HepG2 (cell line): ENCODE measurements around the gene UQCRHL. TPM values are rescaled to one million over a fixed set of nuclear protein-coding genes. Genes with fewer than 3 reads are reported as not detected.

Source experiments
- ARNT ChIP-seq: fragments of 450-650 bp; IDR thresholded peaks from 2 replicates; pipeline ENCODE4 v1.6.1; 2017
- CREBL2 ChIP-seq: sonication (generic); formaldehyde crosslinking; IDR thresholded peaks from 2 replicates; pipeline ENCODE4 v1.8.1; 2023; ENCODE audit warnings: missing genetic modification reagents, mild to moderate bottlenecking, borderline replicate concordance
- CSRNP1 ChIP-seq: sonication (generic); formaldehyde crosslinking; IDR thresholded peaks from 2 replicates; pipeline ENCODE4 v1.8.1; 2023; ENCODE audit warnings: mild to moderate bottlenecking, missing genetic modification reagents
- GTF2F1 ChIP-seq: fragments of 150-350 bp; IDR thresholded peaks from 2 replicates; pipeline ENCODE4 v1.6.1; 2014; ENCODE audit warnings: low read length
- KLF15 ChIP-seq: sonication (generic); formaldehyde crosslinking; IDR thresholded peaks from 2 replicates; pipeline ENCODE4 v1.8.1; 2023; ENCODE audit warnings: borderline replicate concordance, mild to moderate bottlenecking, inconsistent platforms, missing genetic modification reagents, mixed read lengths
- MEF2D ChIP-seq: sonication (generic); formaldehyde crosslinking; IDR thresholded peaks from 2 replicates; pipeline ENCODE4 v1.5.1; 2020; ENCODE audit warnings: mild to moderate bottlenecking, missing genetic modification reagents
- MIXL1 ChIP-seq: IDR thresholded peaks from 2 replicates; pipeline ENCODE4 v1.6.1; 2016
- MLXIP ChIP-seq: sonication (generic); formaldehyde crosslinking; IDR thresholded peaks from 2 replicates; pipeline ENCODE4 v1.9.0; 2021; ENCODE audit warnings: missing genetic modification reagents, borderline replicate concordance
- MTA1 ChIP-seq: sonication (generic); formaldehyde crosslinking; IDR thresholded peaks from 2 replicates; pipeline ENCODE4 v1.4.0; 2020; ENCODE audit warnings: missing genetic modification reagents, mild to moderate bottlenecking, borderline replicate concordance
- PAXIP1 ChIP-seq: sonication (generic); formaldehyde crosslinking; conservative IDR thresholded peaks from 2 replicates; pipeline ENCODE4 v1.4.0; 2020; ENCODE audit warnings: mild to moderate bottlenecking, missing genetic modification reagents, moderate library complexity
- PHF5A ChIP-seq: IDR thresholded peaks from one replicate; pipeline ENCODE4 v1.6.1; 2018; ENCODE audit warnings: low read depth, missing genetic modification reagents; ENCODE audit not compliant: unreplicated experiment
- REPIN1 ChIP-seq: sonication (generic); formaldehyde crosslinking; IDR thresholded peaks from 2 replicates; pipeline ENCODE4 v1.8.0; 2022; ENCODE audit warnings: missing genetic modification reagents, low read depth, mild to moderate bottlenecking, borderline replicate concordance
- RNF2 ChIP-seq: fragments of 450-650 bp; conservative IDR thresholded peaks from 2 replicates; pipeline ENCODE4 v1.6.1; 2016; ENCODE audit warnings: low read depth
- SKI ChIP-seq: fragments of 450-650 bp; IDR thresholded peaks from one replicate; pipeline ENCODE4 v1.6.1; 2018; ENCODE audit warnings: mild to moderate bottlenecking; ENCODE audit not compliant: partially characterized antibody
- SNAPC5 ChIP-seq: sonication (generic); formaldehyde crosslinking; IDR thresholded peaks from 2 replicates; pipeline ENCODE4 v1.8.1; 2023; ENCODE audit warnings: mild to moderate bottlenecking, missing genetic modification reagents, borderline replicate concordance
- ZBTB3 ChIP-seq: sonication (generic); formaldehyde crosslinking; IDR thresholded peaks from 2 replicates; pipeline ENCODE4 v1.4.0; 2020; ENCODE audit warnings: low read depth, mild to moderate bottlenecking, moderate library complexity, missing genetic modification reagents, borderline replicate concordance
- ZNF577 ChIP-seq: sonication (generic); formaldehyde crosslinking; IDR thresholded peaks from 2 replicates; pipeline ENCODE4 v1.4.0; 2020; ENCODE audit warnings: mild to moderate bottlenecking, low read depth, missing genetic modification reagents, borderline replicate concordance
- ZNF619 ChIP-seq: sonication (generic); formaldehyde crosslinking; IDR thresholded peaks from 2 replicates; pipeline ENCODE4 v1.4.0; 2020; ENCODE audit warnings: mild to moderate bottlenecking, missing genetic modification reagents
- ZNF644 ChIP-seq: IDR thresholded peaks from 2 replicates; pipeline ENCODE4 v1.6.1; 2016; ENCODE audit warnings: low read depth
- ZNF703 ChIP-seq: sonication (generic); formaldehyde crosslinking; IDR thresholded peaks from 2 replicates; pipeline ENCODE4 v1.5.1; 2020; ENCODE audit warnings: missing genetic modification reagents, mild to moderate bottlenecking, moderate library complexity, borderline replicate concordance
- polyA plus RNA-seq, 8 experiments: library from polyadenylated mRNA; depleted of rRNA in 3 of 8; stranded (reverse) in 7 of 8; unstranded in 1 of 8; fragments of >200 nt; fragmentation: Illumina TruSeq in 4 of 8; extraction: Trizol in 4 of 8; gene quantifications; 2 replicates each; pipeline versions ENCODE4 v1.2.1 to v1.2.3, GENCODE V29; 2011 to 2016; ENCODE audit warnings: low read depth in 4 of 8, missing spikeins in 1 of 8, mixed read lengths in 1 of 8; ENCODE audit not compliant: insufficient read depth in 1 of 8
- total RNA-seq, 5 experiments: library from RNA; depleted of rRNA; stranded (reverse); fragments of >200 nt; fragmentation: Illumina TruSeq; extraction: Trizol; gene quantifications; 2 replicates each; pipeline ENCODE4 v1.2.3, GENCODE V29; 2016; ENCODE audit warnings: low read depth in 1 of 5

Gene UQCRHL
- total and polyA plus RNA-seq, 2 of the 13 experiments (the other 11 are each of a cell fraction or from before 2014, with no cell fraction given) = 1.8 to 2.3 TPM

- TF ChIP-seq ZBTB3 (CRISPR knock-in tag) (peak; percentile 99), ZNF619 (CRISPR knock-in tag) (no peak), KLF15 (CRISPR knock-in tag) (no peak; the same call in 1 of the 2 replicates), SKI (peak; percentile 77), MIXL1 (peak; percentile 32; the same call in 1 of the 2 replicates), SNAPC5 (CRISPR knock-in tag) (no peak), REPIN1 (CRISPR knock-in tag) (0 out of 2 replicates have a peak, but pooled peaks have one; percentile 1), PAXIP1 (CRISPR knock-in tag) (peak; percentile 95), ZNF644 (no peak), ZNF703 (CRISPR knock-in tag) (no peak; the same call in 1 of the 2 replicates), MLXIP (CRISPR knock-in tag) (no peak), MEF2D (CRISPR knock-in tag) (peak; percentile 46; the same call in 1 of the 2 replicates), CSRNP1 (CRISPR knock-in tag) (peak; percentile 70; the same call in 1 of the 2 replicates), ZNF577 (CRISPR knock-in tag) (no peak), MTA1 (CRISPR knock-in tag) (peak; percentile 62; the same call in 1 of the 2 replicates), PHF5A (no peak), GTF2F1 (no peak), ARNT (no peak), CREBL2 (CRISPR knock-in tag) (no peak), RNF2 (no peak)
Observed at GRCh38 chr1:15799928-15800835, 7.3 kb downstream of the UQCRHL start (continued).
